CD4-positive, alpha-beta T cell (primary cell): Measurements from ENCODE around the gene GJB3. TPM values are rescaled to one million over a fixed set of nuclear protein-coding genes. Genes with fewer than 3 reads are reported as not detected.

Experiments used
- ATAC-seq: fragments of 200-7000 bp; cut with Tn5 transposase; one replicate; pipeline ENCODE4 v1.10.0; 2022; ENCODE audit warnings: mild to moderate bottlenecking; ENCODE audit not compliant: poor library complexity
- CTCF ChIA-PET: fragments of 350-600 bp; sonication (Branson Sonifier 250); formaldehyde crosslinking; loops from one replicate; lab custom pipeline; 2021; ENCODE audit warnings: antibody characterized with exemption, inconsistent platforms; lab: Charles Lee
- POLR2A ChIA-PET: fragments of 350-600 bp; sonication (Branson Sonifier 250); formaldehyde crosslinking; loops from one replicate; lab custom pipeline; 2021; ENCODE audit warnings: antibody characterized with exemption, inconsistent platforms; lab: Charles Lee
- DNase-seq, 14 experiments: peaks; one replicate each; pipeline ENCODE4 v3.0.0-alpha.2; 2013 to 2020; ENCODE audit warnings: mixed read lengths in 2 of 14
- H3K27ac ChIP-seq, 2 donors: one replicate each; pipeline versions ENCODE4 v1.5.1 to v1.7.0; 2013; ENCODE audit warnings: low read length in 2 of 2, low read depth in 1 of 2, mild to moderate bottlenecking in 1 of 2
- H3K27me3 ChIP-seq, 2 experiments: 1 replicate in 1 of 2; 2 replicates in 1 of 2; pipeline versions ENCODE4 v1.6.1 to v1.7.0; 2013; ENCODE audit warnings: low read length in 2 of 2, control low read depth in 1 of 2, mild to moderate bottlenecking in 1 of 2, moderate library complexity in 1 of 2; ENCODE audit not compliant: insufficient read depth in 2 of 2, control insufficient read depth in 1 of 2
- H3K36me3 ChIP-seq: one replicate; pipeline ENCODE4 v1.6.1; 2013; ENCODE audit warnings: low read length, control low read depth; ENCODE audit not compliant: insufficient read depth
- H3K4me1 ChIP-seq: one replicate; pipeline ENCODE4 v1.6.1; 2013; ENCODE audit warnings: low read length, control low read depth; ENCODE audit not compliant: insufficient read depth
- H3K4me3 ChIP-seq: one replicate; pipeline ENCODE4 v1.5.1; 2013; ENCODE audit warnings: mild to moderate bottlenecking, low read length, moderate library complexity
- H3K9me3 ChIP-seq, 2 experiments: 1 replicate in 1 of 2; 2 replicates in 1 of 2; pipeline versions ENCODE4 v1.6.1 to v1.7.0; 2013; ENCODE audit warnings: low read length in 2 of 2, mild to moderate bottlenecking in 2 of 2, control low read depth in 1 of 2, moderate library complexity in 1 of 2; ENCODE audit not compliant: control insufficient read depth in 1 of 2, insufficient read depth in 1 of 2
- H3K27ac Mint-ChIP-seq: one replicate; pipeline ENCODE4 v1.8.0; 2020; ENCODE audit warnings: mixed read lengths
- H3K27me3 Mint-ChIP-seq: one replicate; pipeline ENCODE4 v1.8.0; 2021; ENCODE audit warnings: mixed read lengths
- H3K36me3 Mint-ChIP-seq: one replicate; pipeline ENCODE4 v1.8.0; 2021; ENCODE audit warnings: low read depth, mixed read lengths
- H3K4me1 Mint-ChIP-seq: one replicate; pipeline ENCODE4 v1.8.0; 2021; ENCODE audit warnings: low read depth, mixed read lengths
- H3K4me3 Mint-ChIP-seq: one replicate; pipeline ENCODE4 v1.8.0; 2020; ENCODE audit warnings: mild to moderate bottlenecking, mixed read lengths
- H3K9me3 Mint-ChIP-seq: one replicate; pipeline ENCODE4 v1.8.0; 2020; ENCODE audit warnings: mixed read lengths
- intact Hi-C, 2 experiments: fragments of 100-400 bp; cut with DNase I in 1 of 2; cut with micrococcal nuclease in 1 of 2; formaldehyde crosslinking; loops; one replicate each; pipeline versions ENCODE4 v1.15.1 to v1.9.0; 2023 to 2025; cut with DNase I, micrococcal nuclease
- total RNA-seq, 174 experiments: library from RNA in 2 of 174; stranded (reverse) in 2 of 174; gene quantifications; one replicate each; pipeline ENCODE4 v1.2.3 and lab custom pipeline; 2021 to 2026
- TF ChIP-seq, protein P1 (sequence below): fragments of 200-600 bp; IDR thresholded peaks from one replicate; pipeline ENCODE4 v1.8.0; 2022; ENCODE audit warnings: antibody characterized with exemption, mild to moderate bottlenecking

GJB3 gene
- total RNA-seq, 2 experiments from 2014 or later = not detected

DNA sequence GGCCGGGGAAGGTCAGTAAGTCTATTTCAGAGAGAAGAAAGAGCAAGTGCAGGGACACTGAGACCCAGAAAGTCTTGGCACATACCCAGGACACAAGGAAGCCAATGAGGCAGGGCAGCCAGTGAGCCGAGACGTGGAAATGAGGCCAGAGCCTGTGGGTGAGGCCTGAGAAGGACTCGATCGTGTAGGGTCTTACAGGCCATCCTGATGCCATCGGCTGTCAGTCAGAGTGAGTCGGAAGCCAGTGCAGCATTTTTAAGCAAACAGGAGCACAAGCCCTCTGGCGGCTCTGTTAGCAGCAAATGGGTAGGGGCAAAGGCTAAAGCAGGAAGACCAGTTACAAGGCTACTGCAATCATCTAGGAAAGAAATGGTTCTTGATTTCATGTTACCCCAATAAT, 6.1 kb upstream of the GJB3 start:
- TF ChIP-seq, protein P1, sequence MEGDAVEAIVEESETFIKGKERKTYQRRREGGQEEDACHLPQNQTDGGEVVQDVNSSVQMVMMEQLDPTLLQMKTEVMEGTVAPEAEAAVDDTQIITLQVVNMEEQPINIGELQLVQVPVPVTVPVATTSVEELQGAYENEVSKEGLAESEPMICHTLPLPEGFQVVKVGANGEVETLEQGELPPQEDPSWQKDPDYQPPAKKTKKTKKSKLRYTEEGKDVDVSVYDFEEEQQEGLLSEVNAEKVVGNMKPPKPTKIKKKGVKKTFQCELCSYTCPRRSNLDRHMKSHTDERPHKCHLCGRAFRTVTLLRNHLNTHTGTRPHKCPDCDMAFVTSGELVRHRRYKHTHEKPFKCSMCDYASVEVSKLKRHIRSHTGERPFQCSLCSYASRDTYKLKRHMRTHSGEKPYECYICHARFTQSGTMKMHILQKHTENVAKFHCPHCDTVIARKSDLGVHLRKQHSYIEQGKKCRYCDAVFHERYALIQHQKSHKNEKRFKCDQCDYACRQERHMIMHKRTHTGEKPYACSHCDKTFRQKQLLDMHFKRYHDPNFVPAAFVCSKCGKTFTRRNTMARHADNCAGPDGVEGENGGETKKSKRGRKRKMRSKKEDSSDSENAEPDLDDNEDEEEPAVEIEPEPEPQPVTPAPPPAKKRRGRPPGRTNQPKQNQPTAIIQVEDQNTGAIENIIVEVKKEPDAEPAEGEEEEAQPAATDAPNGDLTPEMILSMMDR = no peak
- CTCF ChIA-PET = interaction anchor here (1.1 kb wide), 1 partner anchor 78 kb away, joined by 3 read pairs; no protein-coding TSS in a partner anchor
- H3K4me3 Mint-ChIP-seq = no peak overlapping the region

DNA sequence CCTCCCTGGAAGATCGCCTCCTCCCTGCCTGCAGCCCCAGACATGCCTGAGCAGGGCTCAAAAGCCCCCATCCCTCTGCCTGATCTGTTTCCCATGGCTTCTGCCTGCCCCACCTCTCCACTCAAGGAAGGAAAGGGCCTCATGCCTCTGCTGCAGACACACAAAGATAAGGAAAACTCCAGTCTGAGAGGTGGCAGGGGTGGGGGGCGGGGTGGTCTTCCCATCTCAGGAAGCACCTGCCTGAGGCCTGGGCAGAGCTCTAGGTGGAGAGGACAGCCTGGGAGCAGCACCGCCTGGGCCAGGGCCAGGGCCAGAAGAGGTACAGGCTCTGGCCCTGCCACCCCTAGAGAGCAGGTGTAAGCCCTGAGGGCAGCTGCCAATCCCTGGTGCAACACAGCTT, 4.1 kb upstream of the GJB3 start:
- H3K27me3 Mint-ChIP-seq = peaks cover 36% of the 10 kb centered on the region
- TF ChIP-seq, protein P1 = no peak
- intact Hi-C loops = no loop called here
- Histone ChIP-seq H3K27me3 (peaks cover 19 to 24% of the 10 kb centered on the region in 2 experiments), H3K4me1 (peaks cover 10% of the 10 kb centered on the region), H3K36me3 (no peaks in the 10 kb centered on the region), H3K9me3 (peaks cover 0 to under 1% of the 10 kb centered on the region in 2 experiments), H3K27ac (no peak overlapping the region), H3K4me3 (no peak overlapping the region)
- no peaks in the 10 kb centered on the region for H3K36me3 Mint-ChIP-seq
- CTCF ChIA-PET = no interaction called here
- H3K27ac Mint-ChIP-seq = no peak overlapping the region
- H3K4me1 Mint-ChIP-seq = no peaks in the 10 kb centered on the region
- DNase-seq (no peak), ATAC-seq (no peak)
- no peak overlapping the region for H3K4me3 Mint-ChIP-seq
- POLR2A ChIA-PET = no interaction called here
- H3K9me3 Mint-ChIP-seq = no peaks in the 10 kb centered on the region

More for the DNA sequence above, 6.1 kb upstream of the GJB3 start:
- no peaks in the 10 kb centered on the region for H3K9me3 ChIP-seq
- ATAC-seq (no peak), DNase-seq (no peak)
- H3K27ac ChIP-seq = no peak overlapping the region
- intact Hi-C loops = no loop called here
- peaks cover 6 to 13% of the 10 kb centered on the region in 2 experiments for H3K27me3 ChIP-seq
- no peaks in the 10 kb centered on the region for H3K4me1 ChIP-seq
- no peaks in the 10 kb centered on the region for H3K4me1 Mint-ChIP-seq
- no peak overlapping the region for H3K27ac Mint-ChIP-seq
- no peak overlapping the region for H3K4me3 ChIP-seq
- peaks cover 24% of the 10 kb centered on the region for H3K27me3 Mint-ChIP-seq
- no peaks in the 10 kb centered on the region for H3K9me3 Mint-ChIP-seq
- no peaks in the 10 kb centered on the region for H3K36me3 Mint-ChIP-seq
- POLR2A ChIA-PET = no interaction called here
- no peaks in the 10 kb centered on the region for H3K36me3 ChIP-seq

- CTCF ChIA-PET = interaction anchor here (0.6 kb wide), 1 partner anchor 159 kb away, joined by 3 read pairs; no protein-coding TSS in a partner anchor
- Histone ChIP-seq H3K4me3 (no peak overlapping the region), H3K27me3 (peaks cover 25 to 32% of the 10 kb centered on the region in 2 experiments), H3K4me1 (peaks cover 11% of the 10 kb centered on the region), H3K27ac (no peak overlapping the region), H3K9me3 (peaks cover 0 to 4% of the 10 kb centered on the region in 2 experiments), H3K36me3 (no peaks in the 10 kb centered on the region)
- peaks cover 42% of the 10 kb centered on the region for H3K27me3 Mint-ChIP-seq
- DNase-seq (no peak), ATAC-seq (no peak)
- TF ChIP-seq, protein P1 = no peak
- intact Hi-C loops = no loop called here
- H3K4me3 Mint-ChIP-seq = no peak overlapping the region
- H3K27ac Mint-ChIP-seq = no peak overlapping the region
- no peaks in the 10 kb centered on the region for H3K9me3 Mint-ChIP-seq
- no peaks in the 10 kb centered on the region for H3K4me1 Mint-ChIP-seq
- H3K36me3 Mint-ChIP-seq = no peaks in the 10 kb centered on the region
- POLR2A ChIA-PET = no interaction called here
Observed at GRCh38 chr1:34777519-34778321, 3.3 kb upstream of the GJB3 start.
